ENCODE measurements around the gene ZPBP2. TPM values are rescaled to one million over a fixed set of nuclear protein-coding genes. Genes with fewer than 3 reads are reported as not detected.
A peak's percentile ranks its signal among the peaks of the same experiment; 100 is the strongest.

The ZPBP2 gene
- polyA plus RNA-seq, 4 donors: not detected

DNA sequence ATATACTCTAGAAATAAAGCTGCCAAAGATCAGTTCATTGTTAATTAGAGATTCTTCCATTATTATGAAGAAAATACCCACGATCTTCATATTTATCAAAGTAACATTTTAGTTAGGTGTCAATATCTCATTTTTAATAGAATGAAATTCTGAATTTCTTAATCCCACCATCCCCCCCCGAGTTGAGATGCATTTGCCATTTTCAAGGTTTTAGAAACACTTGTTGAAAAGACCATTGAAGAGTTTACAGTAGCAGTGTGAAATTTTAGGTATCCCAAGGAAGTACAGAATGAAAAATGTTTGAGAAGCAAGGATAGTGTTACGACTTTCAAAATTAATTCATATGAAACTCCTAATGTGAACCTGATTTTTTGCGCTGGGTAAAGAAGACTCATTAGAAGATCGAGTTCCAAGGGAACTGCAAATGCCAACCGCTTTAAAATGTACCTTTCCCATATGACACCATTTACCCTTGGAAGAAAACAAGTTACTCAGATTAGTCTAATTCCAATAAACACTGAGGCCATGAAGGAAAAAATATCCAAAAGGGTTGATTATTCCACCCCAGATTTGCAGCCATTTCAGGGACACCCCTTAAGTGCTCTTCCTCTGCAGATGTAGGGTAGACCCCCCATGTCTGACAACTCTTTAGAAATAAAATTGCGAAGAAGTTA is 4.6 kb upstream of the ZPBP2 start:
- Histone ChIP-seq H3K27ac (ENCODE audit: low read depth in 1 of 3, low read length in 2 of 3) (peak overlapping the region in 2 of 3 donors; percentile 47 to 58), H3K36me3 (ENCODE audit: control insufficient read depth in 3 of 3, insufficient read depth in 2 of 3, low read depth in 1 of 3, low read length in 3 of 3) (no peaks in the 10 kb centered on the region), H3K27me3 (ENCODE audit: control insufficient read depth in 3 of 3, insufficient read depth in 3 of 3, low read length in 3 of 3) (peaks cover 7 to 51% (median 7%) of the 10 kb centered on the region in 3 donors), H3K4me1 (ENCODE audit: control insufficient read depth in 3 of 3, insufficient read depth in 2 of 3, low read depth in 1 of 3, low read length in 2 of 3) (peaks cover 0 to 5% (median 0%) of the 10 kb centered on the region in 3 donors), H3K4me3 (ENCODE audit: low read depth in 1 of 3, low read length in 3 of 3) (peak overlapping the region in 2 of 3 donors; percentile 43), H3K9me3 (ENCODE audit: control insufficient read depth in 2 of 2, insufficient read depth in 1 of 2, low read depth in 1 of 2, low read length in 1 of 2) (peaks cover 0 to 13% of the 10 kb centered on the region in 2 donors)
- no peak for DNase-seq
- FAIRE-seq: no peak
- WGBS, 3 donors: 52 to 58% (median 56%) methylated on average over 7 of the region's 7 CpGs

- DNase-seq (peak; percentile 75 to 82), FAIRE-seq (no peak)
- Histone ChIP-seq H3K4me3 (ENCODE audit: low read depth in 1 of 3, low read length in 3 of 3) (peak within 1 kb of the TSS in 2 of 3 donors; percentile 43), H3K27ac (ENCODE audit: low read depth in 1 of 3, low read length in 2 of 3) (peak within 1 kb of the TSS in 2 of 3 donors; percentile 54 to 58), H3K9me3 (ENCODE audit: control insufficient read depth in 2 of 2, insufficient read depth in 1 of 2, low read depth in 1 of 2, low read length in 1 of 2) (peaks cover 0 to 18% of the 10 kb centered on the region in 2 donors), H3K4me1 (ENCODE audit: control insufficient read depth in 3 of 3, insufficient read depth in 2 of 3, low read depth in 1 of 3, low read length in 2 of 3) (peaks cover 0 to 5% (median 0%) of the 10 kb centered on the region in 3 donors), H3K27me3 (ENCODE audit: control insufficient read depth in 3 of 3, insufficient read depth in 3 of 3, low read length in 3 of 3) (peaks cover 7 to 59% (median 7%) of the 10 kb centered on the region in 3 donors), H3K36me3 (ENCODE audit: control insufficient read depth in 3 of 3, insufficient read depth in 2 of 3, low read depth in 1 of 3, low read length in 3 of 3) (no peaks in the 10 kb centered on the region)
- WGBS, 3 donors: 2 to 3% (median 3%) methylated on average over 49 to 50 of the region's 50 CpGs
These were observed 3.9 kb upstream of the ZPBP2 start, which contains the start of gene IKZF3 for GRCh38 chr17:39863918-39864746. Gene IKZF3 (minus strand): TSS chr17:39864312. CDS start chr17:39864126, 186 bp downstream.

- Histone ChIP-seq H3K9me3 (ENCODE audit: control insufficient read depth in 2 of 2, insufficient read depth in 1 of 2, low read depth in 1 of 2, low read length in 1 of 2) (peaks cover 0 to 18% of the 10 kb centered on the region in 2 donors), H3K4me1 (ENCODE audit: control insufficient read depth in 3 of 3, insufficient read depth in 2 of 3, low read depth in 1 of 3, low read length in 2 of 3) (peaks cover 0 to 5% (median 0%) of the 10 kb centered on the region in 3 donors), H3K4me3 (ENCODE audit: low read depth in 1 of 3, low read length in 3 of 3) (no peak overlapping the region), H3K27ac (ENCODE audit: low read depth in 1 of 3, low read length in 2 of 3) (peak overlapping the region in 2 of 3 donors; percentile 8 to 45), H3K36me3 (ENCODE audit: control insufficient read depth in 3 of 3, insufficient read depth in 2 of 3, low read depth in 1 of 3, low read length in 3 of 3) (no peaks in the 10 kb centered on the region), H3K27me3 (ENCODE audit: control insufficient read depth in 3 of 3, insufficient read depth in 3 of 3, low read length in 3 of 3) (peaks cover 7 to 57% (median 7%) of the 10 kb centered on the region in 3 donors)
- no peak for FAIRE-seq
- no peak for DNase-seq
- 59 to 73% (median 60%) methylated on average over 8 of the region's 8 CpGs for WGBS, 3 donors
These were observed 1.8 kb upstream of the ZPBP2 start for GRCh38 chr17:39866013-39866730.

GRCh38 chr17:39867084-39867879 is 720 bp upstream of the ZPBP2 start:
- WGBS, 3 donors: 68 to 84% (median 69%) methylated on average over 21 of the region's 21 CpGs
- no peak overlapping the region for H3K4me3 ChIP-seq (ENCODE audit: low read depth in 1 of 3, low read length in 3 of 3)
- peaks cover 0 to 18% of the 10 kb centered on the region in 2 donors for H3K9me3 ChIP-seq (ENCODE audit: control insufficient read depth in 2 of 2, insufficient read depth in 1 of 2, low read depth in 1 of 2, low read length in 1 of 2)
- H3K36me3 ChIP-seq (ENCODE audit: control insufficient read depth in 3 of 3, insufficient read depth in 2 of 3, low read depth in 1 of 3, low read length in 3 of 3): no peaks in the 10 kb centered on the region
- H3K27me3 ChIP-seq (ENCODE audit: control insufficient read depth in 3 of 3, insufficient read depth in 3 of 3, low read length in 3 of 3): peaks cover 7 to 53% (median 7%) of the 10 kb centered on the region in 3 donors
- FAIRE-seq (no peak), DNase-seq (no peak)
- peaks cover 0 to 5% (median 0%) of the 10 kb centered on the region in 3 donors for H3K4me1 ChIP-seq (ENCODE audit: control insufficient read depth in 3 of 3, insufficient read depth in 2 of 3, low read depth in 1 of 3, low read length in 2 of 3)
- peak overlapping the region in 2 of 3 donors; percentile 64 to 73 for H3K27ac ChIP-seq (ENCODE audit: low read depth in 1 of 3, low read length in 2 of 3)

DNA sequence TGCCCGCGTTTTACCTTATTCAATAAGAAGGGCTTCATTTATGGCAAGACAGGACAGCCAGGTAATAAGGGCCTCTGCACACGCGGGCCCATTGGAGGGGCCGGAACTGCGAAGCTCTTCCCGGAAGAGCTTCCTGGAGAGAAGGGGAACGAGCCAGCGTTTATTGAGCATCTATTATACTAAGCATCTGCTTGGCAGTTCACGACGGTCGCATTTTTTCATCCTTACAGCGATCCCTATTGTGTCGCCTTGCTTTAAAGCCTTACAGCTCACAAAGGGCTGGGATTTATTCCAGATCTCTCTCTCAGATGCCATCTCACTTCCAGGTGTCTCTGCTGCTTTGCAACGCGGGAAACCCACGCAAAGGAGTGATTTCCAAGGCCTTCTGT is 546 bp downstream of the ZPBP2 start:
- WGBS, 3 donors: 71 to 86% (median 79%) methylated on average over 17 of the region's 17 CpGs
- peaks cover 0 to 18% of the 10 kb centered on the region in 2 donors for H3K9me3 ChIP-seq (ENCODE audit: control insufficient read depth in 2 of 2, insufficient read depth in 1 of 2, low read depth in 1 of 2, low read length in 1 of 2)
- no peak overlapping the region for H3K4me3 ChIP-seq (ENCODE audit: low read depth in 1 of 3, low read length in 3 of 3)
- no peaks in the 10 kb centered on the region for H3K36me3 ChIP-seq (ENCODE audit: control insufficient read depth in 3 of 3, insufficient read depth in 2 of 3, low read depth in 1 of 3, low read length in 3 of 3)
- DNase-seq (no peak), FAIRE-seq (no peak)
- H3K27ac ChIP-seq (ENCODE audit: low read depth in 1 of 3, low read length in 2 of 3): no peak overlapping the region
- H3K4me1 ChIP-seq (ENCODE audit: control insufficient read depth in 3 of 3, insufficient read depth in 2 of 3, low read depth in 1 of 3, low read length in 2 of 3): peaks cover 0 to 8% (median 0%) of the 10 kb centered on the region in 3 donors
- peaks cover 4 to 48% (median 7%) of the 10 kb centered on the region in 3 donors for H3K27me3 ChIP-seq (ENCODE audit: control insufficient read depth in 3 of 3, insufficient read depth in 3 of 3, low read length in 3 of 3)

- Histone ChIP-seq H3K27ac (ENCODE audit: low read depth in 1 of 3, low read length in 2 of 3) (no peak overlapping the region), H3K4me3 (ENCODE audit: low read depth in 1 of 3, low read length in 3 of 3) (no peak overlapping the region), H3K9me3 (ENCODE audit: control insufficient read depth in 2 of 2, insufficient read depth in 1 of 2, low read depth in 1 of 2, low read length in 1 of 2) (peaks cover 0 to 18% of the 10 kb centered on the region in 2 donors), H3K27me3 (ENCODE audit: control insufficient read depth in 3 of 3, insufficient read depth in 3 of 3, low read length in 3 of 3) (peaks cover 0 to 28% (median 7%) of the 10 kb centered on the region in 3 donors), H3K4me1 (ENCODE audit: control insufficient read depth in 3 of 3, insufficient read depth in 2 of 3, low read depth in 1 of 3, low read length in 2 of 3) (peaks cover 0 to 3% (median 0%) of the 10 kb centered on the region in 3 donors), H3K36me3 (ENCODE audit: control insufficient read depth in 3 of 3, insufficient read depth in 2 of 3, low read depth in 1 of 3, low read length in 3 of 3) (no peaks in the 10 kb centered on the region)
- no peak for FAIRE-seq
- WGBS, 3 donors: 88 to 96% (median 95%) methylated on average over 1 of the region's 1 CpG
- DNase-seq: no peak
These were observed 2.8 kb downstream of the ZPBP2 start for GRCh38 chr17:39870776-39871175.

DNA sequence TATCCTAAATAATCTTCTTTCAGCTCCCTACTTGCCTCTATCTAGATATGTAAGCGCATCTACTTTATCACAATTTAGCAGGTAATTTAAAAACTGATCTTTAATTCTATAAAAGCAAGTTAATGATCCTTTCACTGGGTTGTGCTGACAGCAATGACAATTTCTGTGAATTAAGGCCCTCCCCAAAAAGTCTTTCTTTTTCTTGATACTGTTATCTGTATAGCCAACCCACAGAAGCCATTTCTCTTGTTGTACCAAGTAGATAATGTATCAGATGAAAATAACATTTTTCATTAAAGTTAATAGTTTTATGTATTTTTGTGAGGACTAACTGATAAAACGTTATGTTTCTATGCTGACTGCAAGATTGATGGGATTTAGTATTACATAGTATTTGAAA is 3.8 kb downstream of the ZPBP2 start:
- Histone ChIP-seq H3K27me3 (ENCODE audit: control insufficient read depth in 3 of 3, insufficient read depth in 3 of 3, low read length in 3 of 3) (peaks cover 0 to 23% (median 7%) of the 10 kb centered on the region in 3 donors), H3K9me3 (ENCODE audit: control insufficient read depth in 2 of 2, insufficient read depth in 1 of 2, low read depth in 1 of 2, low read length in 1 of 2) (peaks cover 0 to 18% of the 10 kb centered on the region in 2 donors), H3K36me3 (ENCODE audit: control insufficient read depth in 3 of 3, insufficient read depth in 2 of 3, low read depth in 1 of 3, low read length in 3 of 3) (no peaks in the 10 kb centered on the region), H3K4me1 (ENCODE audit: control insufficient read depth in 3 of 3, insufficient read depth in 2 of 3, low read depth in 1 of 3, low read length in 2 of 3) (peaks cover 0 to 3% (median 0%) of the 10 kb centered on the region in 3 donors), H3K4me3 (ENCODE audit: low read depth in 1 of 3, low read length in 3 of 3) (no peak overlapping the region), H3K27ac (ENCODE audit: low read depth in 1 of 3, low read length in 2 of 3) (no peak overlapping the region)
- DNase-seq (no peak), FAIRE-seq (no peak)
- WGBS, 3 donors: 77 to 84% (median 79%) methylated on average over 2 of the region's 2 CpGs

Data from small intestine (tissue), 7 donors.